KMS-11 (cell line): Measurements from ENCODE around the gene DPY19L3.

ENCODE experiments used
- H2AFZ ChIP-seq: fragments of 200-600 bp; sonication (generic); 2 replicates; pipeline ENCODE4 v1.6.1; 2016; ENCODE audit warnings: antibody characterized with exemption, mixed run types, low read depth
- H3K27ac ChIP-seq: fragments of 200-600 bp; sonication (generic); 2 replicates; pipeline ENCODE4 v1.6.1; 2016; ENCODE audit warnings: mild to moderate bottlenecking, mixed run types
- H3K27me3 ChIP-seq: fragments of 200-600 bp; sonication (generic); 2 replicates; pipeline ENCODE4 v1.6.1; 2017; ENCODE audit warnings: mild to moderate bottlenecking, low read depth, mixed run types, moderate library complexity; ENCODE audit not compliant: insufficient read depth
- H3K36me3 ChIP-seq: fragments of 200-600 bp; sonication (generic); 2 replicates; pipeline ENCODE4 v1.6.1; 2017; ENCODE audit warnings: mild to moderate bottlenecking, mixed run types; ENCODE audit not compliant: insufficient read depth
- H3K4me1 ChIP-seq: fragments of 200-600 bp; sonication (generic); 2 replicates; pipeline ENCODE4 v1.6.1; 2016; ENCODE audit warnings: mild to moderate bottlenecking, low read depth, mixed run types; ENCODE audit not compliant: poor library complexity, severe bottlenecking
- H3K4me2 ChIP-seq: fragments of 200-600 bp; sonication (generic); 2 replicates; pipeline ENCODE4 v1.7.0; 2016; ENCODE audit warnings: mild to moderate bottlenecking, mixed run types
- H3K4me3 ChIP-seq: fragments of 200-600 bp; sonication (generic); IDR thresholded peaks from 2 replicates; pipeline ENCODE4 v1.6.1; 2017; ENCODE audit warnings: low read depth, low read length, mixed read lengths; ENCODE audit not compliant: insufficient read depth
- H3K79me2 ChIP-seq: fragments of 200-600 bp; sonication (generic); 2 replicates; pipeline ENCODE4 v1.6.1; 2016; ENCODE audit warnings: low read depth, mixed run types; ENCODE audit not compliant: insufficient read depth
- H3K9ac ChIP-seq: fragments of 200-600 bp; sonication (generic); 2 replicates; pipeline ENCODE4 v1.6.1; 2016; ENCODE audit warnings: mild to moderate bottlenecking, mixed run types
- H4K20me1 ChIP-seq: fragments of 200-600 bp; sonication (generic); 2 replicates; pipeline ENCODE4 v1.6.1; 2016; ENCODE audit warnings: mild to moderate bottlenecking, mixed run types; ENCODE audit not compliant: insufficient read depth
- TF ChIP-seq, protein P1 (sequence below): fragments of 200-600 bp; sonication (generic); conservative IDR thresholded peaks from 2 replicates; pipeline ENCODE4 v1.6.1; 2017; ENCODE audit warnings: low read depth, mild to moderate bottlenecking, antibody characterized with exemption, low read length, moderate library complexity, mixed read lengths

The DPY19L3 gene

DNA sequence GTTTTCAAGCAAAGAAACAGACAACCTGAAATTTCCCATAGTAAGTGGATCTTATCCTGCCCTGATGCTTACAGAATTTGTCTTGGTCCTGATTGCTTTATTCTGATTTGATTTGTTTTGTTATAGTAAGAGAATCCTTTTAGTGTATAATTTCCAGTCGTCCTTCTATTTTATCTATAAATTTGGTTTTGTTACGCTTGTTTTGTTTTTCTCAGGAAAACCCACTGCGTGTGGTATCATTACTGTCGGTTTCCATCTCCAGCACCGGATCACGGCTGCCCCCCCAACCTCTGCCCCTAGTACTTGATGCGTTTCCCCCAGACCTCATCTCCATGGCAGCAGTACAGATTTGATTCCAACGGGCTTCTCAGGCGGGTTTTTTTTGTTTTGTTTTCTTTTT, 117.4 kb downstream of the DPY19L3 start:
- Histone ChIP-seq H3K4me1 (no peaks in the 10 kb centered on the region), H3K4me3 (no peak overlapping the region), H3K4me2 (no peak overlapping the region), H3K79me2 (no peaks in the 10 kb centered on the region), H3K36me3 (no peaks in the 10 kb centered on the region), H3K27ac (no peak overlapping the region), H3K9ac (no peak overlapping the region), H3K27me3 (no peaks in the 10 kb centered on the region), H2AFZ (no peak overlapping the region), H4K20me1 (no peaks in the 10 kb centered on the region)
- TF ChIP-seq, protein P1, sequence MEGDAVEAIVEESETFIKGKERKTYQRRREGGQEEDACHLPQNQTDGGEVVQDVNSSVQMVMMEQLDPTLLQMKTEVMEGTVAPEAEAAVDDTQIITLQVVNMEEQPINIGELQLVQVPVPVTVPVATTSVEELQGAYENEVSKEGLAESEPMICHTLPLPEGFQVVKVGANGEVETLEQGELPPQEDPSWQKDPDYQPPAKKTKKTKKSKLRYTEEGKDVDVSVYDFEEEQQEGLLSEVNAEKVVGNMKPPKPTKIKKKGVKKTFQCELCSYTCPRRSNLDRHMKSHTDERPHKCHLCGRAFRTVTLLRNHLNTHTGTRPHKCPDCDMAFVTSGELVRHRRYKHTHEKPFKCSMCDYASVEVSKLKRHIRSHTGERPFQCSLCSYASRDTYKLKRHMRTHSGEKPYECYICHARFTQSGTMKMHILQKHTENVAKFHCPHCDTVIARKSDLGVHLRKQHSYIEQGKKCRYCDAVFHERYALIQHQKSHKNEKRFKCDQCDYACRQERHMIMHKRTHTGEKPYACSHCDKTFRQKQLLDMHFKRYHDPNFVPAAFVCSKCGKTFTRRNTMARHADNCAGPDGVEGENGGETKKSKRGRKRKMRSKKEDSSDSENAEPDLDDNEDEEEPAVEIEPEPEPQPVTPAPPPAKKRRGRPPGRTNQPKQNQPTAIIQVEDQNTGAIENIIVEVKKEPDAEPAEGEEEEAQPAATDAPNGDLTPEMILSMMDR = no peak

DNA sequence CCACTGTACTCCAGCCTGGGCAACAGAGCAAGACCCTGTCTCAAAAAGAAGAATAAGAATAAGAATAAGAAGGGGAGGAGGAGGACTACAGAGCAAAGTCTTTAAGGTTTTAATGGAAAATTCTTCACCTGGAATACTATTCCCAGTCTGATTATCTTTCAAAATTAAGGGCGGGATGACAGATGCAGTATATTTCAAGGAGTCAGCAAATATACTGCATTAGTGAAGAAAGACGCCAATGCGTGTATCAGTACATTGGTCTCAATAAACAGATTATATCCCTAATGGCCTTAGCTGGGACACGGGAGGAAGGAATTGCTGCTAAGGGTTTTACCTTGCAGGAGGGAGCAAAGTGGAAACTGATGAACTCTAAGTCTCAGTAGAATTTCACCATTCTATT, 121.3 kb downstream of the DPY19L3 start:
- H3K4me3 ChIP-seq = no peak overlapping the region
- H3K36me3 ChIP-seq = no peaks in the 10 kb centered on the region
- H3K27me3 ChIP-seq = no peaks in the 10 kb centered on the region
- no peaks in the 10 kb centered on the region for H3K4me1 ChIP-seq
- H4K20me1 ChIP-seq = no peaks in the 10 kb centered on the region
- no peak overlapping the region for H2AFZ ChIP-seq
- H3K4me2 ChIP-seq = no peak overlapping the region
- no peaks in the 10 kb centered on the region for H3K79me2 ChIP-seq
- TF ChIP-seq, protein P1 = no peak
- H3K27ac ChIP-seq = no peak overlapping the region
- H3K9ac ChIP-seq = no peak overlapping the region

DNA sequence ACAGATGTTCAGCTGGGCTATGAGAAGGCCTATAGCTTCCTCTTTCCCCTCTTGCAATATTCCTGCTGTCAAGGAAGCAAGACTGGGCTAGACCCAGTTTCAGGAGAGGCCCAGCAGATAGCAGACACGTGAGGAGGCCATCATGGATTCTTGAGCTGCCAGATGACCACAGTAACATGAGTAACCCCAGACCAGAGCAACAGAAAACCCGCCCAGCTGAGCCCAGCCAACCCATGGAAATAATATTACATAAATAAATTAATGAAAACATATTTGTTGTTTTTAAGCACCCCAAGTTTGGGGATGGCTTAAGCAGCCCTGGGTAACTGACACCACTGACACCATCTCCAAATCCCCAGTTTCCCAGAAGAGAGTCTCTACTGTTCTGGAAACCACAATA, 125.2 kb downstream of the DPY19L3 start:
- no peak overlapping the region for H2AFZ ChIP-seq
- H3K36me3 ChIP-seq = no peaks in the 10 kb centered on the region
- no peaks in the 10 kb centered on the region for H4K20me1 ChIP-seq
- H3K27me3 ChIP-seq = no peaks in the 10 kb centered on the region
- TF ChIP-seq, protein P1 = no peak
- no peak overlapping the region for H3K4me2 ChIP-seq
- H3K4me1 ChIP-seq = no peaks in the 10 kb centered on the region
- H3K79me2 ChIP-seq = no peaks in the 10 kb centered on the region
- H3K4me3 ChIP-seq = no peak overlapping the region
- no peak overlapping the region for H3K27ac ChIP-seq
- no peak overlapping the region for H3K9ac ChIP-seq

DNA sequence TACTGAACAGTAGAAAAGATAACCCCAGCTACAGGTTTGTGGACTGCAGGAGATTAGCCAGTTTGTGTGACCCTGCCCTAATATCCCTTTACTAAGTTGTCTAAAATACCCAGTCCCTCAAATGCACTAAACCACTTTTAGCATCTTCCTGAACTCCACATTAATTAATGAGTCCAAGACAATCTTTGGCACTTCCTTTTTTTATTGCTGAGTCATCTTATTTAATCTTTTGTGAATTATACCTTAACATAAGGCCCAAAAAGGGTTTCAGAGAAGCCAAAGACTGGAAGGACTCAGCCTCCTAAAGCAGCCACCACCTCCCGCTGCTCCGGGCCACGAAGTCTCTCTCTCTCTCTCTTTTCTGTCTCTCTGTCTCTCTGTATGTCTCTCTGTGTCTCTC, 126.7 kb downstream of the DPY19L3 start:
- TF ChIP-seq, protein P1 = no peak
- Histone ChIP-seq H3K36me3 (no peaks in the 10 kb centered on the region), H3K4me1 (no peaks in the 10 kb centered on the region), H3K27me3 (no peaks in the 10 kb centered on the region), H4K20me1 (no peaks in the 10 kb centered on the region), H3K4me3 (no peak overlapping the region), H3K79me2 (no peaks in the 10 kb centered on the region), H2AFZ (no peak overlapping the region), H3K9ac (no peak overlapping the region), H3K27ac (no peak overlapping the region), H3K4me2 (no peak overlapping the region)
